Loucy (cell line): ENCODE measurements around the gene NOC4L.
"Not testable (repeated sequence)": the region's sequence is repeated elsewhere in the genome, so short reads cannot be mapped to it uniquely, and the experiment has no call there.

Source experiments
- H2AFZ ChIP-seq: fragments of 200-600 bp; sonication (generic); 2 replicates; pipeline ENCODE4 v1.6.0; 2016; ENCODE audit warnings: antibody characterized with exemption, mild to moderate bottlenecking, low read length, moderate library complexity
- H3F3A ChIP-seq: fragments of 200-600 bp; 2 replicates; pipeline ENCODE4 v1.6.0; 2016; ENCODE audit warnings: antibody characterized with exemption, low read depth, mild to moderate bottlenecking
- H3K27me3 ChIP-seq: fragments of 200-600 bp; sonication (generic); 2 replicates; pipeline ENCODE4 v1.6.1; 2014; ENCODE audit warnings: low read length, mild to moderate bottlenecking; ENCODE audit not compliant: insufficient read depth, poor library complexity, severe bottlenecking
- H3K36me3 ChIP-seq: fragments of 200-600 bp; sonication (generic); 2 replicates; pipeline ENCODE4 v1.6.1; 2016; ENCODE audit warnings: low read length; ENCODE audit not compliant: insufficient read depth
- H3K4me1 ChIP-seq: fragments of 200-600 bp; sonication (generic); 2 replicates; pipeline ENCODE4 v1.5.1; 2014; ENCODE audit warnings: low read length, mild to moderate bottlenecking; ENCODE audit not compliant: insufficient read depth, poor library complexity, severe bottlenecking
- H3K4me2 ChIP-seq: fragments of 200-600 bp; sonication (generic); 2 replicates; pipeline ENCODE4 v1.6.0; 2014; ENCODE audit warnings: antibody characterized with exemption, low read length, low read depth, mild to moderate bottlenecking; ENCODE audit not compliant: poor library complexity, severe bottlenecking
- H3K4me3 ChIP-seq: fragments of 200-600 bp; sonication (generic); 2 replicates; pipeline ENCODE4 v1.5.1; 2014; ENCODE audit warnings: low read length, mild to moderate bottlenecking, mixed read lengths; ENCODE audit not compliant: poor library complexity, severe bottlenecking
- H3K79me2 ChIP-seq: fragments of 200-600 bp; sonication (generic); 2 replicates; pipeline ENCODE4 v1.6.1; 2014; ENCODE audit warnings: low read length; ENCODE audit not compliant: insufficient read depth
- H3K9ac ChIP-seq: fragments of 200-600 bp; sonication (generic); 2 replicates; pipeline ENCODE4 v1.6.0; 2014; ENCODE audit warnings: mild to moderate bottlenecking, low read depth, low read length, moderate library complexity; ENCODE audit not compliant: poor library complexity, severe bottlenecking
- H3K9me2 ChIP-seq: fragments of 200-600 bp; sonication (generic); replicated peaks from 2 replicates; pipeline ENCODE4 v1.6.1; 2016; ENCODE audit warnings: low read depth, low read length, mixed read lengths
- H3K9me3 ChIP-seq: fragments of 200-600 bp; sonication (generic); 2 replicates; pipeline ENCODE4 v1.6.1; 2014; ENCODE audit warnings: mild to moderate bottlenecking, antibody characterized with exemption, low read length, low read depth; ENCODE audit not compliant: insufficient read depth
- H4K20me1 ChIP-seq: fragments of 200-600 bp; sonication (generic); 2 replicates; pipeline ENCODE4 v1.6.0; 2014; ENCODE audit warnings: antibody characterized with exemption, low read length, mild to moderate bottlenecking; ENCODE audit not compliant: insufficient read depth, poor library complexity, severe bottlenecking
- CTCF ChIP-seq: fragments of 200-600 bp; sonication (generic); conservative IDR thresholded peaks from 2 replicates; pipeline ENCODE4 v1.5.1; 2014; ENCODE audit warnings: mild to moderate bottlenecking, antibody characterized with exemption, low read length
- EZH2phosphoT487 ChIP-seq: fragments of 200-600 bp; IDR thresholded peaks from 2 replicates; pipeline ENCODE4 v1.6.1; 2018; ENCODE audit warnings: antibody characterized with exemption, mild to moderate bottlenecking, moderate library complexity, borderline replicate concordance

Gene NOC4L

GRCh38 chr12:132147423-132148367, 3.4 kb downstream of the NOC4L start:
- H3K4me1 ChIP-seq: peaks cover 21% of the 10 kb centered on the region
- TF ChIP-seq CTCF: no peak
- TF ChIP-seq EZH2phosphoT487: no peak
- no peaks in the 10 kb centered on the region for H3K9me2 ChIP-seq
- no peak overlapping the region for H3K4me2 ChIP-seq
- H3K9me3 ChIP-seq: no peaks in the 10 kb centered on the region
- no peaks in the 10 kb centered on the region for H3F3A ChIP-seq
- no peak overlapping the region for H2AFZ ChIP-seq
- H3K79me2 ChIP-seq: peaks cover 38% of the 10 kb centered on the region
- peaks cover 6% of the 10 kb centered on the region; the same call in 1 of the 2 replicates for H3K36me3 ChIP-seq
- H4K20me1 ChIP-seq: peaks cover 20% of the 10 kb centered on the region
- no peak overlapping the region for H3K9ac ChIP-seq
- H3K27me3 ChIP-seq: no peaks in the 10 kb centered on the region
- H3K4me3 ChIP-seq: no peak overlapping the region

DNA sequence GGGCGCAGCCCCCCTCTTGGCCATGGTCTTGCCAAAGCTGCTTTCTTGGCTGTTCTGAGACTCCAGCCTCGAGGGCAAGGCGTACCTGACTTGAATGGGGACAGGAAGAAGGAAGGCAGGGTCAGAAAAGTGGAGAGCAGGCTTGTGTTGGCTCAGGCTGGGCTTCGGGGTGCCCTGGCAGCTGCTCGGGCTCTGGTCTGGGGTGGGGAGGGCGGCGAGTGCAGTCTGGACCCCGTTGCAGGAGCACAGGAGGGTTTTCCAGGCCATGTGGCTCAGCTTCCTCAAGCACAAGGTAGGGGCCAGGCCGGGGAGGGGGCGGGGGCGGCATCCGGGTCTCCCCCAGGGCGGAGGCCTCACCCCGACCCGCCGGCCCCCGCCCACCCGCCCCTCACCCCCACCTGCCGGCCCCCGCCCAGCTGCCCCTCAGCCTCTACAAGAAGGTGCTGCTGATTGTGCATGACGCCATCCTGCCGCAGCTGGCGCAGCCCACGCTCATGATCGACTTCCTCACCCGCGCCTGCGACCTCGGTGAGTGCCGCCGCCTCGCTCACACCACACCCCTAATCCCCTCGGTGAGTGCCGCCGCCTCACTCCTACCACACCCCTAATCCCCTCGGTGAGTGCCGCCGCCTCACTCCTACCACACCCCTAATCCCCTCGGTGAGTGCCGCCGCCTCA, 4.2 kb downstream of the NOC4L start:
- H3F3A ChIP-seq: no peaks in the 10 kb centered on the region
- no peak for TF ChIP-seq CTCF
- TF ChIP-seq EZH2phosphoT487: no peak
- no peaks in the 10 kb centered on the region for H3K9me3 ChIP-seq
- H3K27me3 ChIP-seq: no peaks in the 10 kb centered on the region
- no peak overlapping the region for H3K9ac ChIP-seq
- H3K9me2 ChIP-seq: no peaks in the 10 kb centered on the region
- peaks cover 12% of the 10 kb centered on the region for H4K20me1 ChIP-seq
- H2AFZ ChIP-seq: no peak overlapping the region
- no peak overlapping the region for H3K4me2 ChIP-seq
- peaks cover 6% of the 10 kb centered on the region; the same call in 1 of the 2 replicates for H3K36me3 ChIP-seq
- peaks cover 30% of the 10 kb centered on the region for H3K79me2 ChIP-seq
- H3K4me3 ChIP-seq: no peak overlapping the region
- H3K4me1 ChIP-seq: peaks cover 15% of the 10 kb centered on the region

DNA sequence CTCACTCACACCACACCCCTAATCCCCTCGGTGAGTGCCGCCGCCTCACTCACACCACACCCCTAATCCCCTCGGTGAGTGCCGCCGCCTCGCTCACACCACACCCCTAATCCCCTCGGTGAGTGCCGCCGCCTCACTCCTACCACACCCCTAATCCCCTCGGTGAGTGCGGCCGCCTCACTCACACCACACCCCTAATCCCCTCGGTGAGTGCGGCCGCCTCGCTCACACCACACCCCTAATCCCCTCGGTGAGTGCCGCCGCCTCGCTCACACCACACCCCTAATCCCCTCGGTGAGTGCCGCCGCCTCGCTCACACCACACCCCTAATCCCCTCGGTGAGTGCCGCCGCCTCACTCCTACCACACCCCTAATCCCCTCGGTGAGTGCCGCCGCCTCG, 5.3 kb downstream of the NOC4L start:
- H4K20me1 ChIP-seq, H3K4me3 ChIP-seq, H3K27me3 ChIP-seq, H3K9me2 ChIP-seq, H3K9ac ChIP-seq, H3F3A ChIP-seq, H3K36me3 ChIP-seq, H2AFZ ChIP-seq, H3K9me3 ChIP-seq, H3K4me2 ChIP-seq: not testable (repeated sequence)
- Histone ChIP-seq H3K79me2 (peaks cover 26% of the 10 kb centered on the region), H3K4me1 (peaks cover 15% of the 10 kb centered on the region)
